ENCODE measurements around the gene CFAP61.
A peak's percentile ranks its signal among the peaks of the same experiment; 100 is the strongest.
"Not testable (repeated sequence)": the region's sequence is repeated elsewhere in the genome, so short reads cannot be mapped to it uniquely, and the experiment has no call there.

Gene CFAP61

DNA sequence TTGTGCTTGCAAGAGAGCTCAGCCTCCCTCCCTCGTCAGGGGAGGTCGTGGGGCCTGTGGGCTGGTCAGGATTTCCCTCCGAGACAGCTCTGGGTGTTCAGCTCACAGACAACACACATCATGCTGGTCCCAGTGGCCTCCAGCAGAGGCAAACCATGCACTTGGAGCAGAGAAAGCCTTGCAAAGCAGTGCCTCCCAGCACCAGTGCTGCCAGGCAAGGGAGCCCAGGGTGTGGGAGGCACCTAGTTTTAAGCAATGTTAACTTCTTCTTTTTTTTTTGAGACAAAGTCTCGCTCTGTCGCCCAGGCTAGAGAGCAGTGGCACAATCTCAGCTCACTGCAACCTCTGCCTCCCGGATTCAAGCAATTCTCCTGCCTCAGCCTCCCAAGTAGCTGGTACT, 281.5 kb downstream of the CFAP61 start:
- DNase-seq, result no peak

DNA sequence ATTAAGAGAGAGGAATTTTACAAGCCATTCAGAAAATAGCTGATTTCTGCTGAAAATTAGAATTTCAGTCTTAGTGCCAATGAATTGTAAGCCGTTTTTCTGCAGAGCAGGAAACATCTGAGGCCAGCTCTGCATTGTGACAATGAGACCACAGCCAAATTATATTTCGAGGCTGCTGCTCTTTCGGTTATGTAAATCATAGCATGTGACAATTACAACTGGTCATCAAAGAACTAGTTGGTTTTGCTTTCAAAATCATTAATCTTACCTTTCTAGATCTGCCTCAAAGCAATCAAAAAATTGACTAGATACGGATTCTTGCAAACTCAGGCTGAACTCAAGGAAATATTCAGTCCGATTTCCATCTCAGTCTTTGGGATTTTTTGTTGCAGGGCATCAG, 282.2 kb downstream of the CFAP61 start:
- DNase-seq, result no peak

DNA sequence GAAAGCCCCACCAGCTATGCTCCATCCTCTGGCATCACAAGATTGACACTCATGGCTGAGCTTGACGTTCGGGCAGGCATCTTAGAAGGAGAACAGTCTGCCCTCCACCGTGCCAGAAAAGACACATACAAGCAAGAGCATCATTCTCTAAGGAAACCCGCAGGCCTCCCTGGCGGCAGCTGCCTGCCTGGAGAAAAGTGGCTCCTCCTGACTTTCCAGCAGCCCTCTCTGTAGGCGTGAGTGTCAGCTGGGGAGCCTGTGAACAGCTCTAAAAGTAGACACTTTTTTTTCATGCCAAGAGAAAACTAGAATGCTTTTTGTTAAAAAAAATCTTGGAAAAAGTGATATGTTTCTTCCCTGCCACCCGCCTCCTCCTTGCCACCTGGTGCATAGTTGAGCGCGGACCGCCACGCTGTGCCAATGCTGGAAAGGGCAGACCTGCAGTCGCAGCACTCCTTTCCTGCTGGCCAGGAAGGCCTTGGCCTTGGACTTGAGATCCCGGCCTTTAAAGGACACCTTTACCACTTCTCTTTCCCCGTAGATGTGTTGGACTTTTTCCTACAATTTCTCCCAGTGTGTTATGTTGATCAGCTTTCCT, 285.9 kb downstream of the CFAP61 start:
- no peak for DNase-seq

DNA sequence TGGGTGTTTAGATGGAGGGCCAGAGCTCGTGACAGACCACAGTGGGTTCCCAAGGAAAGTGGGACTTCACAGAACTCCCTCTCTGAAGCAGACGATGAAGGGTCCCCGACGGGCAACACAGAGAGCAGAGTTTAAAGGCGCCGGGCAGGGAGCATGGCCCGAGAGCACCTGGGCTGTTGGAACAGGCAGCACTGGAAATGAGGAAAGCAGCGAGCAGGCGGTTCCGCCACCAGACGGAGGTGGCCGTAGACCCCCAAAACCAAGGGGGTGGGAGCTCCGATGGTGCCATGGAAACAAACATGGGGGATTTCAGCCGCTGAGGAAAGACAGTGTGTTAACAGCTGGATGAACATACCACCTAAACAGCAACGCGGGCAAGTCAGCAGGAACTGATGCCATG, 288.1 kb downstream of the CFAP61 start:
- DNase-seq, result no peak

DNA sequence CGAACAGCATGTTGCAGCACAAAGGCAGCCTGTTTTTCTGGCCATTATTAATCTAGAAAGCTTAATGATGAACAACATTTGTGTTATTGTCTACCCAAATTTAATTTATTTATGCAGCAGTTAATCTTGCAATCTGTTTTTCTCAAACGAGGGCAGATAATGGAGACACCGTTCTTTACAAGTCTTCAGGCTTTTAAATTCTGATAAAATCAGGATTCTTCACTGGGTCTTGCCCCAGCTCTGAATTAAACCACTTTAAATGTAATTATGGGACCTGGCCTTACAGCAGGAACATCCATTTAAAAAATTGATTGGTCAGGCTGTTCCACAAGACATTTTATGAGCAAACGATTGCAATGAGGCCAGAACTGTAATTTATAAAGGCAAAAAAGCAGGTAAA, 289.0 kb downstream of the CFAP61 start:
- no peak for DNase-seq

DNA sequence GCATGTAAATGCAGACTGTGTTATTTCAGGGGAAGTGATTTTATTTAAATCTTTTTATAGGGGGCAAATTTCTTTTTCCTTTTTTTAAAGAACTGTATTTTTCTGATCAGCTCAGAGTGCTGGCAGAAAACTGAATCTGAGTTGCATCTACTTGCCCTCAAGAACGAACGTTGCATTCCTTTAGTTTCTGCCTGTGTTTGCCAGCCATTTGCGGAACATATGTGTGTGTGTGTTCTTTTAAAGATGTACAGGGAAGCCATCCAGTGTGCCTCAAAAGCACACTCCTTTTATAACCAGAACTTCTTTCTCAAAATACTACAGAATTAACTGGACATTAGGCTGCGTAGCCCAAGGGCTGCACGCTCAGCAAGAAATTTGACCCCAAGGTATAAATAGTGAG, 289.7 kb downstream of the CFAP61 start:
- no peak for DNase-seq

DNA sequence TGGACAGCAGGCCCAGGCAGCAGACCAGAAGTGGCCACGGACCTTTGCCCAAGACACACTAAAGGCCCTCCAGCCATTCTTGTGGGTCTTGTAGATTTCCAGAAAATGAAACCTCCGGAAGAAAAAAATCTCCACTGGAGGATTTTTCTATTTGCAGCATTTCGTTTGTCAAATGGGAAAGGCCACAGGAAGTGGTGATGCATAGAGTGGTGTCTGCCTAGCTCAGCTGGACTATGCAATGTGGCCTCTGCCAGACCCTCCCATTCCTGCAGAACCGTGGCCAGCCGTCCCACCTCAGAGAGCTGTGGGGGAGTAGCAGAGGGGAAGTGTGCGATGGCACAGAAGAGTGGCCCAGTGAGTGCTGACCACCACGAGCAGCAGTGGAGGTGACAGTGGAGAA, 291.6 kb downstream of the CFAP61 start:
- no peak for DNase-seq

DNA sequence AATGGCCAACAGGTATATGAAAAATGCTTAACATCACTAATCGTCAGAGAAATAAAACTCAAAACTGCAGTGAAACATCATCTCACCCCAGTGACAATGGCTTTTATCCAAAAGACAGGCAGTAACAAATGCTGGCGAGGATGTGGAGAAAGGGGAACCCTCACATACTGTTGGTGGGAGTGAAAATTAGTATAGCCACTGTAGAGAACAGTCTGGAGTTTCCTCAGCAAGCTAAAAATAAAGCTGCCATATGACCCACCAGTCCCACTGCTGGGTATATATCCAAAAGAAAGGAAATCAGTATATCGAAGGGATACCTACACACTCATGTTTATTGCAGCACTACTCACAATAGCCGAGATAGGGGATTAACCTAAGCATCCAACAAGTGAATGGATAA, 292.1 kb downstream of the CFAP61 start:
- no peak for DNase-seq

DNA sequence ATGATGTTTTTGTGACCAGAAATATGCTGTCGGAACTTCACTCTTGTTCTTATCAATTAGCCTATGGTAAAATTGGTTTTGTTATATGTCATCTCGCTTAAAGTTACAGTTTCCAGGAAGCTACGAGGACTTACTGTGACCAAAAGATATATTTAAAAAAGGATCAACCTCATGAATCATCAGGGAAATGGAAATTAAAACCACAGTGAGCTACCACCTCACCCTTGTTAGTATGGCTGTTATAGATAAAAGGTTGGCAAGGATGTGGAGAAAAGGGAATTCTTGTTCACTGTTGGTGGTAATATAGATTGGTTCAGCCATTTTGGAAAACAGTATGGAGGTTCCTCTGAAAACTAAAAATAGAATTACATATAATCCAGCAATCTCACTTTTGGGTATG, 301.2 kb downstream of the CFAP61 start:
- DNase-seq, result no peak

DNA sequence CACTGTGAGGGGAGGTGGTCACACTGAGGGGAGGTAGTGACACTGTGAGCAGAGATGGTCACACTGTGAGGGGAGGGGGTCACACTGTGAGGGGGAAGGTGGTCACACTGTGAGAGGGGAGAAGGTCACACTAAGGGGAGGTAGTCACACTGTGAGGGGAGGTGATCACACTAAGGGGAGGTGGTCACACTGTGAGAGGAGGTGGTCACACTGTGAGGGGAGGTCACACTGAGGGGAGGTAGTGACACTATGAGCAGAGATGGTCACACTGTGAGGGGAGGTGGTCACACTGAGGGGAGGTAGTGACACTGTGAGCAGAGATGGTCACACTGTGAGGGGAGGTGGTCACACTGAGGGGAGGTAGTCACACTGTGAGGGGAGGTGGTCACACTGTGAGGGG, 303.2 kb downstream of the CFAP61 start:
- DNase-seq, result not testable (repeated sequence)

DNA sequence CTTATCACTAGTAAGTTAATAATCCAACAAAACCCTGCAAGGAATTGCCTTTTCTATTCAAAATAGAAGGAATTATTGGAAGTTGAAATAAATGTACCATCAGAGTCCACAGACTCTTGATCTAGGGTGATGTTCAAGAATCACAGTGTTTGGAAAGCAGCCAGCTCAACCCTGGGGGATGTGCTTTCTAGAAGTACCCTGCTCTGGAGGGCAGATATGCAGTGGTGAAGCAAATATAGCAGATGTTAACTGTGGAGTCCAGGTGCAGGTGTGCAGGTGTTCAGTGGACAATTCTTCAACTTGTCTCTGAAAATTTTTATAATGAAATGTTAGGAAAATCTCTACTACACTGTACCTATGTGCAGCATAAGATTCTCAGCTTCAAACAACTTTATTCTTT, 306.5 kb downstream of the CFAP61 start:
- no peak for DNase-seq

DNA sequence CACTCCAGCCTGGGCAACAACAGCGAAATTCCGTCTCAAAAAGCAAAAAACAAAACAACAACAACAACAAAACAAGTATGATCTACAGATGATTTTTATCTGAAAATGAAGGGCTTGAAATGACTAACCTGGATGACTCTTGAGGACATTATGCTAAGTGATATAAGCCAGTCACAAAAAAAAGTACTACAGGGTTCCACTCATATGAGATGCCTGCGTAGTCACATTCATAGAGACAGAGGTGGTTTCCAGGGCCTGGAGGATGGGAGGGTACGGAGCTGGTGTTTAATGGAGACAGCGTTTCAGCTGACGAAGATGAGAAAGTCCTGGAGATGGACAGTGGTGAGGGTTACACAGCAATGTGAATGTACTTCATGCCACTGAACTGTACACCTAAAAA, 307.3 kb downstream of the CFAP61 start:
- no peak for DNase-seq

DNA sequence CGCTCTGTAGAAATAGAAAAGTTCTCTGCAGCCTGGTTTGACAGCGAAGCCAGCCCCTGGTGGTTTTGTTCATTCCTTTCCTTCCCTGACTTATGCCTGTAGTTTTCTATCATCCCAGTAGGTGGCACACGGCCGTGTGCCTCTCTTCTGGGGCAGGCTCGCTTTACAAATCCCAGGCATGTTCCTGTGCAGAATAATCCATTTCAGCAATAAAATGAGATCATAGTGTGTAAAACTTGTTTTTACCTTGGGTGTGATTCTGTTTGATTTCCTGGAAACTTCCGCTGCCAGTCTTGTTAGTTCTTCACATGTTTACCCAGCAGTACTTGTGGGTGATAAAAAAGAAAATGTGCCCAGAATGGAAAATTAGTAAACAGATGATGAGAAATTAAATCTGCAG, 308.1 kb downstream of the CFAP61 start:
- DNase-seq, result peak; percentile 31

DNA sequence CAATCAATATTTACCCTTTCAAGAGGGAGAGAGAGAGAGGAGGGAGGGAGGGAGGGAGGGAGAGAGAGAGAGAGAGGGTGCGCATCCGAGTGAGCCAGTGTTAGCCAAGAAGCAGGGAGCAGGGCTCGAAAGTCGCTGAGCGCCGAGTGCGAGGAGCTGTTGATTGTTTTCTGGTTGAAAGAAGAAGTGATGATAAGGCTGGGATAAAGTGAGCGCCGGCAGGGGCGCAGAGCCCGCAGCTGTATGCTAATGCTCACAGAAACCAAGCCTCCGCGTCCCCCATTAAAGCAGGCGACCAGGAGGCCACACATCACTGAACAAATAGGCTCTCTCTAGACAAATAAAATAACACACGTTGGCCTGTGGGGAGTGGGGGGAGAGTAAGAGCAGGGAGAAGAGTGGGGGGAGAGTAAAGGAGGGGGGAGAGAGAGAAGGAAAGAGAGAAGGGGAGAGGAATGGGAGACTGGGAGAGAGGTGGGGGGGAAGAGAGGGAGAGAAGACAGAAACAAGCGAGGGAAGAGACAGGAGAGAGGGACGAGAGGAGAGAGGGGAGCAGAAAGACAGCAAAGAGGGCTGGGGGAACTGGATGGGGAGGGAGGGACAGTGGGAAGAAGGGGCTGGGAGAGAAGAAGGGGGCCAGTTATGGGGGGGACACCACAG, 310.6 kb downstream of the CFAP61 start:
- no peak for DNase-seq

DNA sequence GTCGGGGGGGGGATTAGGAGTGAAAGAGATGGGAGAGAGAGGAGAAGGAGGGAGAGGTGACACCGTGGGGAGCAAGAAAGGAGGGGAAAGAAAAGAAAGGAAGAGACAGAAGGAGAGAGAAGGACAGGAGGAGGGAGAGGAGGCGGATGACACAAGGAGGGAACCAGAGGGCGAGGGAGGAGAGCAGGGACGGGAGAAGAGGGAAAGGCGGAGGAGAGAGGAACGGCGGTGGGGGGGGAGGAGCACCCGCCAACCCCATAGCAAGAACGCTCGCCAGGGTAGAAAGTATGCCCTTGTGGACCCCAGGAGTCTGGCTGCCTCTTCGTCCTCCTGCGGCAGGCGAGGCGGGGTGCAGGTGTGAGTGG, 311.1 kb downstream of the CFAP61 start:
- no peak for DNase-seq

DNA sequence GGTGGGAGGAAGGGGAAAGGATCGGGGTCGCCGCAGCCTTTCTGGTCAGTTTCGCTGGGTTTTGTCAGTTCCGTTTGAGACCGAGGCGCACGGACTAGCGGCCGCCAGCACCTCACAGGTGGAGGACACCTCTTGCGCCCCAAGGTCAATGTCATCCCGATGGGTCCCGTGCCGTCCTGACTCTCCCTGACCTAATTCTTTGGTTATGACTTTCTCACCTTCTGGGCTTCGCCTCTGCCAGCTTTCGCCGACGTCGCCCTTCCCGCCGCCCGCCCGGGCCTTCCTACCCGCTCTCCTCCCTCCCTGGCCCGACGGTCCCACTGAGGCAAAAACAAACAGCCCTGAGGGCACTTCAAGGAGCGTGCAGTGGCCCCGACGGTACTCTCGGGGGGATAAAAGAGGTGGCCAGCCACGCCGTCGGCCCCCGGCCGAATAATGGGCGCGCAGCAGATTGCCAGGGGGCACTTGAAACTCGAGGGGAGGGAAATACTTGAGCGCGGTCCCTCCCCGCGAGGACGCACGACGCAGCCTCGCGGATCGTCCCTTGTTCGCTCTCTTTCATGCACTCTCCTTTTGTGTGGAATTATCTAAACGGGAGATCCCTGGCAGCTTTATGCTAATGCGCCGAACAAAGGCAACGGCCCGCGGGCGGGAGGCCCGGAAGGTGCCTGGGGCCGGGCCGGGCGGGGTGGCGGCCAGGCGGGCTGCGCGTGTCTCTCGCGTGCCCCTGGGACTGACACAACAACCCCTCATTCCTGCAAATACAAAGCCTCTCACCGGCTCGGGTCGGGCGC, 311.7 kb downstream of the CFAP61 start:
- no peak for DNase-seq

DNA sequence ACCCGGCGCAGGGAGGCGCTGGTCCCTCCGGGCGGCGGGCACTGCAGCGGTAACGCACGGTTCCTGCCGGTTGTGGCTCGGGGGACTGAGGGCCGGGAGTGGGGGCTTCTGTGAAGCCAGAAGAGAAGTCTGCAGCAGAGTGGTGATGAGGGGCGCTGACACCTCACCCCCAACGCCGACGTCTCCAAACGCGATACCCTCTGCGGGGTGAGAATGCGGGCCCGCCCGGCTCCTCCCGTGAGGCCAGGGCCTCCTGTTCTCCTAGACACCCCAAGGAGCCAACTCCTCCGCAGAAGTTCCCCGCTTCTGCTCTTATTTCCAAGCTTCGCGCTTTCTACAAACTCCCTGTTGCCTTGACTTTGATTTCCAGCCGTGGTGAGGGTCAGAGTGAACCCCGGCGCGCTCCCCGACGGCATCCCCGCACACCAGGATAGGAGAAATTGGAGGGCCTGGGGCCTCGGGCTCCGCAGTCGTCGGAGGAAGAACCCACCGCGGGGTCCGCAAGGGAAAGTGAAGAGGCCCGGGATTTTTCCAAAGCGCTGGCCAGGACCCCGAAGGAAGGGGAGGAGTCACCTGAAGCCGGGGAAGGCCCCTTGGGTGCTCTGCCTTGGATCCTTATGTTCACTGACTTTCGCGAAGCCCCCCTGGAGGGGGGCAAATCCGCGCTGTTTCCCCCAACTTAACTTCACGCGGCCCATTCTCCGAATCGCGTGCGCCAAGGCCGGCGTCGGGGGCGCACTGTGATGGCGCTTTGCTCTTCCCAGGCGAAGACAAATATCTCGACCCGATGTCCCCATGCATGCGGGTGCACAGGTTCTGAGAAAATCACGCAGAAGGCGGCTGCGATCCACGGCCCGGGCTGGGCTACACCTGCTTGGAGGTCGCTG, 312.5 kb downstream of the CFAP61 start:
- DNase-seq, result no peak

DNA sequence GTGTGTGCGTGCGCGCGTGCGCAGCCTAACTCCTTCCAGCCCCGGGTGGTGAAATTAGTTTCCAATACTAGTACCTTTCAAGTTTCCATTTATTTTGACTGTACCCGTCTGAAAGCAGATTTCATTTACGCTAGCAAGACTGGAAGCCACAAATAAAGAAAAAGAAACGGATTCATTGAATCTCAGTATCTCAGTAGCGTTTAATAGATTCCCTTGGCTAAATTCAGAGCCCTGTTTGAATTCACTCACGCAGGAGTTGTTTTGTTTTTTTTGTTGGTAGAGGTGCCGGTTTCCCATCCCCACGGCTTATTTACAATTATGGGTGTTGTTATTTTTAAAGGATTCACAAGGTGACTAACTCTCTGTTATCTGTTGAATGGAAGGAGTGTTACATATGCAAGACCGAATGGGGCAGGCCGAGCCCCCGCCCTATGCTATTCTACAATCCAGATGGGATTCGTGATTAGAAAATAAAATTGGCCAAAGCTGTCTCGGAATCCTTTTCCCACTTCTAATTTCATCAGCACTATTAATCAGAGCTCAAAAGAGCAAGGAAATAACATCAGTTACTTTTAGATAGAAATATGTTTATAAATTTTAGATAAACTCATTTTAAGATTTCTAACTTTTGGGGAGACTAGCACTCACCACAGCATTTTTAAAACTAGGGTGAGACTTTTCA, 313.3 kb downstream of the CFAP61 start:
- DNase-seq, result no peak

DNA sequence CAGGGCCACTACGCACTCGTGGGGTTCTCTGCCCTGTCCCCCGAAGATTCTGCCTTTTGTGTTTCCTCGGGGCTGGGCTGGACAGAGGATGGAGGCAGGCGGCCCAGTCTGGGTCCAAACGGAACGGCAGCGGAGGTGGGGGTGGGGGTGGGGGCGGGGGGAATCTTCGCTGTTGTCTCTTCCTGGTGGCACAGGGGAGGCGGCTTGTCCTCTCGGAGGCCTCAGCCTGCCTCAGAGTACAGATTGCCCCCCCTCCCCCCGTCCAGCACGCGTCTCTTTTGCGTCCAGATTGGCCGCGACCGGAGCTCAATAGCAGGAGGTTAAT, 314.2 kb downstream of the CFAP61 start:
- no peak for DNase-seq

DNA sequence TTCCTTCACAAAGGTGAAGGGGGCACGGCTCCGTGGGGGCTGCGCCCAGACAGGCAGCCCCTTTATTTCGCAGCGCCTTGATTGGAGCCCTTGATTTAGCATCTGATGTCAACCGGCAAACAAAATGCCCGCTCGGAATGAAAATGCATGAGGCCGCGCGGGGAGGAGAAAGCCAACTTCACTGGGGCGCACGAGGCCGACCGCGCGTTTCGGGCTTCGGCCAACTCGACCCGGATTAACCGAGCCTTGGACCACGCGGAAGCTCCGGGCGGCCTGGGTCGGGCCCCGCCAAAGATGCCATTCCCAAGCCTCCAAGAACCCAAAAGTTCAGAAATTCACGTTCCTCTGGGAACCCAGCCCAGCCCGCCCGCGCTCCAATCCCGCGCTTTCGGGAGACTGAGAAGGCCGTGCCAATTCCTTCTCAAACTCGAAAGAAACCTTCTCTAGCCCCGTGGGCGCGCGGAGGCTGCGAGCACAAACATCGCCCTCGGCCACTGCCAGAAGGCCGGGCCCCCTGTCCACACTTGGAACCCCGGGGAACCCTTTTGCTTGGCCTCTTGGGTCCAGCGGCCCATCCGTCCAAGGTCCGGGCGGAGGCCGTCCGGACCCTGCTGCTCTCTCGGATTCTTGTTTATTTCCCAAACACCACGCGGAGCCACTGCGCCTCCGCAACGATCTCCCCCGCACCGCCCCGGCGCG, 314.7 kb downstream of the CFAP61 start:
- no peak for DNase-seq

DNA sequence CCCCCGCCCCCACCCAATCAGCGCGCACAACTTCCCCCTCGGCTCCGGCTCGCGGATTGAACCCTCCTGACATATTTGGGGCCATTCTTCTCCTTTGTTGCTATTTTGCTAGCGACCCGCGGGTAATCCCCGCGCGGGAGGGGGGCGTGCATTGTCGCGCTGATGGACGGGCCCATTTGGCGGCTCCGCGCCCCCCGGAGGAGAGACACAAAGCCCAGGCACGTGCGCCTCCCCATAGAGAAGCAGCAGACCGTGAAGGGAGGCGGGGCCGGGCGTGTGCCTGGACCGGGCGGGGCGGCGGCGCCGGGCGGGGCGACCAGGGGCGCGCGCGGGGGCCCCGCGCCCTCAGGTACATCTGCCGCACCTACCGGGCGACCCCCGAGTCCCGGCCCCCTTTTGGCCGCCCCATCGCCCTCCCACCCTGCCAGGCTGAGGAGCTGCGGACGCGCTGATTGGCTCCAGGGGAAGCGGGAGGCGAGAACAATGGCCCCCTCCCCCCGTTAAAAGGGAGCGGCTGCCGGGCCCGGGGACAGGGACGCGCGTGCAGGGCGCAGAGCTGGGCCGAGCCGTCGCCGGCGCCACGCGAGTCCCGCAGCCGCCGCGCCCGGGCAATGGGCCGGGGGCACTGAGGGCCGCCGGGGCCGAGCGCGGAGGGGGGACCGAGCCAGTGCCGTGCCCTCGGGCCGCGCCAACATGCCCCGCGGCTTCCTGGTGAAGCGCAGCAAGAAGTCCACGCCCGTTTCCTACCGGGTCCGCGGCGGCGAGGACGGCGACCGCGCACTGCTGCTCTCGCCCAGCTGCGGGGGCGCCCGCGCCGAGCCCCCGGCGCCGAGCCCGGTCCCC, 315.5 kb downstream of the CFAP61 start, which contains the start of gene INSM1:
TSS of gene INSM1 (plus strand) at position 530 of the 843 bp plus-strand sequence. CDS start at position 694, 164 bp downstream.
- no peak for DNase-seq

Measured in activated naive CD4-positive, alpha-beta T cell treated with Interleukin-2 at 50 U/mL for 16 hours (primary cell).